ENCODE results near the gene TSSK6.

Gene TSSK6

DNA sequence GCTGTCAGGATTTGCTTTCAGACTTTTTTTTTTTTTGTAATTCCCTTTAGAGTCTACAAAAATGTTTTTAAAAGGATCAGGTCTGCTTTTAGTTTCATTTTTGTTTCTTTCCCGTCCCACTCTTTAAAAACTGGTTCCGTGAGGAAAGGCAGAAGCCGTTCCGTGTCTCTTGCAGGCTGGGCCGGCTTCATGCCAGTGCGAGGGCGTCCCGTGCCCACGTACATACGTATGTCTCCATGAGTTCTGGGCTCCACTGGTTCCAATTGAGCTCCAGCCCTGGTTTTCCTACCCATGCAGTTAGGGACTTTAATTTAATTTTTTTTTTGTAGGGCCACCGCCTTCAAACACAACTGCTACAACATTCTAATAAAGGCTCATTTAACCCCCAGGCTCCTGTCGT, 8.8 kb downstream of the TSSK6 start:
- TF ChIP-seq, protein P1, sequence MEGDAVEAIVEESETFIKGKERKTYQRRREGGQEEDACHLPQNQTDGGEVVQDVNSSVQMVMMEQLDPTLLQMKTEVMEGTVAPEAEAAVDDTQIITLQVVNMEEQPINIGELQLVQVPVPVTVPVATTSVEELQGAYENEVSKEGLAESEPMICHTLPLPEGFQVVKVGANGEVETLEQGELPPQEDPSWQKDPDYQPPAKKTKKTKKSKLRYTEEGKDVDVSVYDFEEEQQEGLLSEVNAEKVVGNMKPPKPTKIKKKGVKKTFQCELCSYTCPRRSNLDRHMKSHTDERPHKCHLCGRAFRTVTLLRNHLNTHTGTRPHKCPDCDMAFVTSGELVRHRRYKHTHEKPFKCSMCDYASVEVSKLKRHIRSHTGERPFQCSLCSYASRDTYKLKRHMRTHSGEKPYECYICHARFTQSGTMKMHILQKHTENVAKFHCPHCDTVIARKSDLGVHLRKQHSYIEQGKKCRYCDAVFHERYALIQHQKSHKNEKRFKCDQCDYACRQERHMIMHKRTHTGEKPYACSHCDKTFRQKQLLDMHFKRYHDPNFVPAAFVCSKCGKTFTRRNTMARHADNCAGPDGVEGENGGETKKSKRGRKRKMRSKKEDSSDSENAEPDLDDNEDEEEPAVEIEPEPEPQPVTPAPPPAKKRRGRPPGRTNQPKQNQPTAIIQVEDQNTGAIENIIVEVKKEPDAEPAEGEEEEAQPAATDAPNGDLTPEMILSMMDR (conservative IDR thresholded peaks at IDR 0.05; ENCODE audit: control insufficient read depth, insufficient read depth, low read depth, low read length) = no peak
- DNase-seq (ENCODE audit: low read depth) = no peak
- H3K4me3 ChIP-seq (ENCODE audit: control insufficient read depth, low read depth, low read length) = no peak overlapping the region

DNA sequence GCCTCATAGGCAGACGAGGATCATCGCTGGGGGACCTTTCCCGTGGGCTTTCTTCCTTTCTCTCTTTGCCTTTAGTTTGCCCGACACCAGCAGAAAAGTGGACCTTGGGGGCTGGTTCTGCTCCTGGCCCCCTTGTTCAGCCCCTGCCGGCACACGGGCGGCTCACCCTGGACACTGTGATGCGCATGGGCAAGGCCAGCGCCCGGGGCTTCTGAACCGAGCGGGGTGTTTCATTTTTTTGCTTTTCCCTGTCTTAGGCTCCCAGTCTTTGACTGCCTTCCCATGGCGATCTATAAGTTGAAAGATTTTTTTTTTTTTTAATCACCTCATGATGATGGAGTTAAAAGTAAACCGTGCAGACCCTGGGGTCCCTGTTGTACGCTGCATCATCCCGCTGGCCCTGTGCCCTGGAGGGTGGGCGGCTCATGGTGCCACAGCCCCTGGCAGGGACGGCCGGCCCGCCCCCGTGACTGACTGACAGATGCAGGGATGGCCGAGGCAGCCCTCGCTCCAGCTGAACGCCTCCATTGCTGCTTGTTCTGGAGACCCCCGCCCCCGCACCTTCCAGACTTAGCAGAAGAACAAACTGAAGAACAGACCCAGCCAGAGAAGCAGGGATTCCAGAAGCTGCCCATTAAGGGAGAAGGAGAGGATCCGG, 9.6 kb downstream of the TSSK6 start:
- DNase-seq (ENCODE audit: low read depth) = no peak
- H3K4me3 ChIP-seq (ENCODE audit: control insufficient read depth, low read depth, low read length) = no peak overlapping the region

DNA sequence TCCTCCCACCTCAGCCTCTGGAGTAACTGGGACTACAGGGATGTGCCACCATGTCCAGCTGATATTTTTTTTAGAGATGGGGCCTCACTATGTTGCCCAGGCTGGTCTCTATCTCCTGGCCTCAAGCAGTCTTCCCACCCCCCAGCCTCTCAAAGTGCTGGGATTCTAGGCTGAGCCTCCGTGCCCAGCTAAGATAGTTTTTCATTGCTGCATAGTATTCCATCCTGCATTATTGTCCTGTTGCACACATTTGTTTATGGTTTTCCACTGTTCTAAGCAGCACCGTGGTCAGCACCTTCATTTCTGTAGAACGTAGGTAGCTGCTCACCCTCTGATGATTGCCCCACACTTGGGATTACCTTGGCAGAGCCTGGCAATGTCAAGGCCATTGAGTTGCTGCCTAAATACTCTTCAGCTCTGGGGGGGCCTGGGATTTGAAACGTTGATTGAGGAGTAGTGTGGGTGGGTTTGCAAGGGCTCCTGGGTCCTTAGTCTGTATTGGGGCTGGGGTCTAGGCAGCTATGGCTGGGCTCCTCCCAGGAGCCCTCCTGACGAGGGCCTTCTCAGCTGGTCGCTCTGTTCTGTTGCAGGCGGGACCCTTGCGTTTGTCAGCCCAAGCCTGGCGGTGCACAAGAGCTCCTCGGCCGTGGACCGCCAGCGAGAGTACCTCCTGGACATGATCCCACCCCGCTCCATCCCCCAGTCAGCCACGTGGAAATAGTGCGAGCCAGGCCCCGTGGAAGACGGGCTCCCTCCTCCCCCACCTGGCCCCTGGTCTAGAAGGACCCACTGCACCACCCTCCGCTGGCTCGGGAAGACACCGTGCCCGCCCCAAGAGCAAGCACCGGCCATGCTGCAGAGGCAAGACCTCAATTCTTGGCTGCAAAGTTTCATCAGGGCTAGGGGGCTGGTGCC, 10.3 kb downstream of the TSSK6 start:
- DNase-seq (ENCODE audit: low read depth) = no peak
- TF ChIP-seq, protein P1 (conservative IDR thresholded peaks at IDR 0.05; ENCODE audit: control insufficient read depth, insufficient read depth, low read depth, low read length) = no peak
- no peak overlapping the region for H3K4me3 ChIP-seq (ENCODE audit: control insufficient read depth, low read depth, low read length)

More for the DNA sequence above, 9.6 kb downstream of the TSSK6 start:
- TF ChIP-seq, protein P1 (conservative IDR thresholded peaks at IDR 0.05; ENCODE audit: control insufficient read depth, insufficient read depth, low read depth, low read length) = no peak

DNA sequence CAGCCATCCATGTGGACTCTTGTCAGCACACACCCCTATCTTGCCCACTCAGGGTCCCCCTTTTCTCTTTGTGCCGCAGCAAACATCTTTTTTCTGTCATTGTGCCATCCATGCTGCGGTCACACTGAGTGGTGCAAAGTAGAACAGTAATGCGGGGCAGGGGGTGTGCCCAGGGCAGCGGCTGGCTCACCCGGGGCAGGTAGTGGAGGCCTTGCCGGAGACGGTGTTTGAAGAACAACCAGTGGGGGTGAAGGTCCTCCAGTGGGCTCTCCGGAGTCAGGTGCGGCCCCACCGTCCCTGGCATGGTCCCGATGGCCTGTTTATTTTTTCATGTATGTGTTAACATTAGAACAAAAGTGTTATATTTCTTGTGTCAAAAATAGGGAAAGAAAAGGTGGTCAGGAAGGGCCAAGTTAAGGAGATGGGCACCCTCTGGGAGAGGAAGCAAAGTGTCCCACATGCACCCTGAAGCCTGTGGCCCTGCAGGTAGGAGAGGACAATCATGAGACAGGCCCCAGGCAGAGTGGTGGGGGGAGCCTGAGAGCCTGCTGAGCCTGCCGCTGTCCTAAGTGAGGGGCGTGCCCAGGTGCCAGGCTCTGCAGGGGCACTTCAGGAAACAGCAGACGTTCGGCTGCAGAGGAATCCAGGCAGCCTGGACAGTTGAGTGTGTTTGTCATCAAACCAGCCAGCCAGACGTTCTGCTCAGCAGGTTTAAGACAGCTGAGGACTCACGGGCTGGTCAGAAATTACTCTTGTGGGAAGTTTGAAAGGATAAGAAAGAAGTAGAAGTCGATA, 12.3 kb downstream of the TSSK6 start:
- TF ChIP-seq, protein P1 (conservative IDR thresholded peaks at IDR 0.05; ENCODE audit: control insufficient read depth, insufficient read depth, low read depth, low read length) = no peak
- H3K4me3 ChIP-seq (ENCODE audit: control insufficient read depth, low read depth, low read length) = no peak overlapping the region
- DNase-seq (ENCODE audit: low read depth) = no peak

DNA sequence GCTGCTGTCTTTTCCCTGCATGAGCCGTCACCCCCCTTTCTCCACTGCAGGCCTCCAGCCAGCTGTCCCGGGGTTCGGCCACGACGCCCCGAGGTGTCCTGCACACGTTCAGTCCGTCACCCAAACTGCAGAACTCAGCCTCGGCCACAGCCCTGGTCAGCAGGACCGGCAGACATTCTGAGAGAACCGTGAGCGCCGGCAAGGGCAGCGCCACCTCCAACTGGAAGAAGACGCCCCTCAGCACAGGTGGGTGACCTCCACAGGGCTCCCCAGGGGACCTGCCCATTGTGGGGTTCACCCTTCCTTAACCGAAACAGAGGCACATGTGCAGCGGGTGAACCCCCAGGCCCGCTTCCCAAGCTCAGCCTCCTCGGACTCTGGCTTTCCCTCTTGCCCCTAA, 13.1 kb downstream of the TSSK6 start:
- TF ChIP-seq, protein P1 (conservative IDR thresholded peaks at IDR 0.05; ENCODE audit: control insufficient read depth, insufficient read depth, low read depth, low read length) = no peak
- no peak for DNase-seq (ENCODE audit: low read depth)
- no peak overlapping the region for H3K4me3 ChIP-seq (ENCODE audit: control insufficient read depth, low read depth, low read length)

DNA sequence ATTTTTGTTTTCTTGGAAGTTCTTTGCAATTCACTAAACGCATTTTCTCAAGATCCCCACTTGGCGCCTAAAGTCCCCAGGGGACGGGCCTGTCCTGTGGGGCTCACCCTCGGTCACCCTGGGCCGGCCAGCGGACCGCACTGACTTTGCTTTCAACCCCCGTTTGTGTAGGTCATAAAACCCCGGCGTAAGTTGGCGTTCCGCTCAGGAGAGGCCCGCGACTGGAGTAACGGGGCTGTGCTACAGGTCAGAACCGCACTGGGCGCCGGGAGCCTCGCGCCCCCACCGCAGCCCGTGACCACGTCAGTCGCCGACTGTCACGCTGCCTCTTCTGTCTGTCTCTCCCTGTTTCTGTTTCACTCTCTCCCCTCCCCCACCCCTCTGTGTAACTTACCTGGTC, 13.6 kb downstream of the TSSK6 start:
- no peak for DNase-seq (ENCODE audit: low read depth)
- no peak overlapping the region for H3K4me3 ChIP-seq (ENCODE audit: control insufficient read depth, low read depth, low read length)
- TF ChIP-seq, protein P1 (conservative IDR thresholded peaks at IDR 0.05; ENCODE audit: control insufficient read depth, insufficient read depth, low read depth, low read length) = no peak

All from fibroblast of mammary gland (primary cell).